SK-N-SH treated with all-trans-retinoic acid at 6 μM for 48 hours (cell line): ENCODE results near the gene ULK4.

Experiments used
- ATAC-seq: fragments of 200-7000 bp; cut with Tn5 transposase; 3 replicates; pipeline ENCODE4 v1.9.1; 2020; ENCODE audit warnings: mild to moderate bottlenecking, moderate library complexity
- ARNTL ChIP-seq: fragments of 450-650 bp; formaldehyde crosslinking; IDR thresholded peaks from 2 replicates; pipeline ENCODE4 v1.5.0; 2020; ENCODE audit warnings: low read depth, mild to moderate bottlenecking, moderate library complexity, borderline replicate concordance
- BACH2 ChIP-seq: fragments of 250-450 bp; sonication (Bioruptor Pico); IDR thresholded peaks from 2 replicates; pipeline ENCODE4 v1.9.0; 2021; ENCODE audit warnings: mild to moderate bottlenecking, borderline replicate concordance
- CREB5 ChIP-seq: fragments of 250-450 bp; sonication (Bioruptor Pico); IDR thresholded peaks from 2 replicates; pipeline ENCODE4 v1.5.1; 2020; ENCODE audit warnings: low read depth, mild to moderate bottlenecking, moderate library complexity
- CSDC2 ChIP-seq: fragments of 250-450 bp; sonication (Bioruptor Pico); IDR thresholded peaks from 2 replicates; pipeline ENCODE4 v1.5.0; 2020; ENCODE audit warnings: mild to moderate bottlenecking, moderate library complexity
- CSRNP3 ChIP-seq: fragments of 250-450 bp; sonication (Bioruptor Pico); IDR thresholded peaks from 2 replicates; pipeline ENCODE4 v1.5.1; 2021; ENCODE audit warnings: mild to moderate bottlenecking, moderate library complexity
- ESRRG ChIP-seq: fragments of 250-450 bp; sonication (Bioruptor Pico); IDR thresholded peaks from 2 replicates; pipeline ENCODE4 v1.6.1; 2021; ENCODE audit warnings: mild to moderate bottlenecking
- GLIS3 ChIP-seq: fragments of 250-450 bp; sonication (Bioruptor Pico); IDR thresholded peaks from 2 replicates; pipeline ENCODE4 v1.5.0; 2020; ENCODE audit warnings: mild to moderate bottlenecking, moderate library complexity
- ISL1 ChIP-seq: fragments of 250-450 bp; sonication (Bioruptor Pico); IDR thresholded peaks from 2 replicates; pipeline ENCODE4 v2.1.2; 2022; ENCODE audit warnings: mild to moderate bottlenecking, moderate library complexity
- OSR1 ChIP-seq: fragments of 250-450 bp; sonication (Bioruptor Pico); IDR thresholded peaks from 2 replicates; pipeline ENCODE4 v1.8.0; 2022; ENCODE audit warnings: moderate library complexity, mild to moderate bottlenecking, inconsistent platforms
- PATZ1 ChIP-seq: fragments of 250-450 bp; sonication (Bioruptor Pico); IDR thresholded peaks from 2 replicates; pipeline ENCODE4 v1.8.0; 2020; ENCODE audit warnings: mild to moderate bottlenecking, moderate library complexity, borderline replicate concordance
- POU6F1 ChIP-seq: fragments of 250-450 bp; sonication (Bioruptor Pico); IDR thresholded peaks from 2 replicates; pipeline ENCODE4 v1.8.0; 2021; ENCODE audit warnings: low read depth, mild to moderate bottlenecking, moderate library complexity, borderline replicate concordance
- PPARA ChIP-seq: fragments of 250-450 bp; sonication (Bioruptor Pico); IDR thresholded peaks from 2 replicates; pipeline ENCODE4 v1.5.0; 2020; ENCODE audit warnings: mild to moderate bottlenecking, borderline replicate concordance
- RARB ChIP-seq: fragments of 250-450 bp; sonication (Bioruptor Pico); IDR thresholded peaks from 2 replicates; pipeline ENCODE4 v1.8.0; 2021; ENCODE audit warnings: mild to moderate bottlenecking, moderate library complexity
- SNAI2 ChIP-seq: fragments of 250-450 bp; sonication (Bioruptor Pico); IDR thresholded peaks from 2 replicates; pipeline ENCODE4 v1.5.0; 2020; ENCODE audit warnings: mild to moderate bottlenecking, moderate library complexity
- TCF4 ChIP-seq: fragments of 250-450 bp; sonication (Bioruptor Pico); IDR thresholded peaks from 2 replicates; pipeline ENCODE4 v1.8.0; 2021; ENCODE audit warnings: mild to moderate bottlenecking, moderate library complexity, borderline replicate concordance
- TOX ChIP-seq: fragments of 250-450 bp; sonication (Bioruptor Pico); IDR thresholded peaks from 2 replicates; pipeline ENCODE4 v1.8.0; 2021; ENCODE audit warnings: mild to moderate bottlenecking, moderate library complexity, borderline replicate concordance
- TSHZ2 ChIP-seq: fragments of 250-450 bp; sonication (Bioruptor Pico); IDR thresholded peaks from 2 replicates; pipeline ENCODE4 v1.5.0; 2020; ENCODE audit warnings: mild to moderate bottlenecking, moderate library complexity
- ZC3H10 ChIP-seq: fragments of 250-450 bp; sonication (Bioruptor Pico); IDR thresholded peaks from 2 replicates; pipeline ENCODE4 v1.5.1; 2021; ENCODE audit warnings: mild to moderate bottlenecking, moderate library complexity
- ZFP3 ChIP-seq: fragments of 250-450 bp; sonication (Bioruptor Pico); IDR thresholded peaks from 2 replicates; pipeline ENCODE4 v1.5.0; 2020; ENCODE audit warnings: mild to moderate bottlenecking, moderate library complexity
- ZFP30 ChIP-seq: fragments of 450-650 bp; formaldehyde crosslinking; IDR thresholded peaks from 2 replicates; pipeline ENCODE4 v1.5.0; 2022; ENCODE audit warnings: mild to moderate bottlenecking, moderate library complexity
- ZNF565 ChIP-seq: fragments of 450-650 bp; formaldehyde crosslinking; conservative IDR thresholded peaks from 2 replicates; pipeline ENCODE4 v1.5.0; 2020; ENCODE audit warnings: low read depth, mild to moderate bottlenecking, moderate library complexity
- ZNF70 ChIP-seq: fragments of 450-650 bp; formaldehyde crosslinking; IDR thresholded peaks from 2 replicates; pipeline ENCODE4 v1.5.0; 2020; ENCODE audit warnings: mild to moderate bottlenecking, moderate library complexity
- ZNF8 ChIP-seq: fragments of 450-650 bp; formaldehyde crosslinking; IDR thresholded peaks from 2 replicates; pipeline ENCODE4 v1.5.0; 2020; ENCODE audit warnings: mild to moderate bottlenecking, moderate library complexity

Gene ULK4

GRCh38 chr3:41251593-41251992 lies 710.3 kb downstream of the ULK4 start:
- TF ChIP-seq ESRRG (CRISPR knock-in tag), result no peak
- ATAC-seq, result no peak

- ATAC-seq, result no peak
- no peak for TF ChIP-seq TCF4 (CRISPR knock-in tag)
- TF ChIP-seq BACH2, result no peak
- TF ChIP-seq RARB, result no peak
- no peak for TF ChIP-seq ISL1 (CRISPR knock-in tag)
- no peak for TF ChIP-seq PPARA (CRISPR knock-in tag)
- TF ChIP-seq SNAI2 (CRISPR knock-in tag), result no peak
- TF ChIP-seq ESRRG (CRISPR knock-in tag), result no peak
- no peak for TF ChIP-seq ZNF70 (CRISPR knock-in tag)
- TF ChIP-seq ZFP30 (CRISPR knock-in tag), result no peak
- TF ChIP-seq ZNF8 (CRISPR knock-in tag), result no peak
- no peak for TF ChIP-seq PATZ1
- TF ChIP-seq TSHZ2 (CRISPR knock-in tag), result no peak
- no peak for TF ChIP-seq ZFP3 (CRISPR knock-in tag)
- no peak for TF ChIP-seq ARNTL (CRISPR knock-in tag)
- no peak for TF ChIP-seq TOX (CRISPR knock-in tag)
- TF ChIP-seq CREB5 (CRISPR knock-in tag), result no peak
- no peak for TF ChIP-seq ZC3H10 (CRISPR knock-in tag)
- no peak for TF ChIP-seq GLIS3
- TF ChIP-seq OSR1 (CRISPR knock-in tag), result no peak
These were observed 711.1 kb downstream of the ULK4 start for GRCh38 chr3:41250825-41251224.

GRCh38 chr3:41249318-41249717 lies 712.6 kb downstream of the ULK4 start:
- ATAC-seq, result no peak
- TF ChIP-seq ZC3H10 (CRISPR knock-in tag) (no peak), ZFP3 (CRISPR knock-in tag) (no peak), ISL1 (CRISPR knock-in tag) (no peak), PATZ1 (no peak), BACH2 (no peak), ZNF70 (CRISPR knock-in tag) (no peak), PPARA (CRISPR knock-in tag) (no peak), CREB5 (CRISPR knock-in tag) (no peak), CSRNP3 (CRISPR knock-in tag) (no peak), POU6F1 (CRISPR knock-in tag) (no peak), ESRRG (CRISPR knock-in tag) (no peak), ZFP30 (CRISPR knock-in tag) (no peak), ZNF565 (no peak), TCF4 (CRISPR knock-in tag) (no peak), CSDC2 (CRISPR knock-in tag) (no peak), TOX (CRISPR knock-in tag) (no peak), GLIS3 (no peak)
